Kasumi-1 (cell line): ENCODE measurements around the gene KDM4C.
"Not testable (repeated sequence)": the region's sequence is repeated elsewhere in the genome, so short reads cannot be mapped to it uniquely, and the experiment has no call there.

Source experiments
- DNase-seq, 2 experiments: peaks; one replicate each; lab custom pipeline; 2025; lab: John Stamatoyannopoulos, UW

The KDM4C gene

DNA sequence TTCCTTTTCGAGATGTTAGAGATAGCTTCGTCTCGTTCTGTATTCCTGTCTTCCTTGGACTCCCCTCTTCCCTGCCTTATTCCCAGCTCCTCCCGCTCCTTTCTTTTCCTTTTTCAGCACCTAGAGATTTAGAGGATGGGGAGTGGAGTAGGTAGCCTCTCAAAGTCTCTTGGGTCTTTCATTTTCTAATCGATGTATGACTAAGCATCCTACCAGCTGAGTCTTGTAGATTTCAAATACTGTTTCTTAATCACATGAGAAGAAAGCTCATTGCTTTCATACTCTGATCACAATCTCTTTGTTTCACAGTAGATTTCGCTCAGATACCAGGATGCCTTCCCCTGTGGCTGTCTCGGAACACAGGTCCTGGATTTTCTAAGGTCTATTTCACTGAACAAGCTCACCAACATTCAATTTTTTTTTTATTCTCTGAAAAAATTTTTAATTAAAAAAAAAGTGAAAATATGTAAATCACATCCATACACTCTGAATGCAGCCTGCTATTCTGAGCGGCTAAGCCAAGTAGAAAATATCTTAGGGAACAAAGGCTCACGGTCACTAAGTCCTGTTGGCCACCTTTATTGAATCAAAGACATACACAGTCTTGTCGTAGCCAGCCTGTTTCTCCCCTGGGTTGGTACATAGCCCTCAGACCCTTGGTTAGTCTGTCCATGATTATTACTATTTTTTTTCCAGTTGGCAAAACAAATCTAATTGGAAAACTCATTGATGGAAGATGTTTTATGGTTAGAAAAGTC is 413.8 kb downstream of the KDM4C start:
- no peak for DNase-seq

DNA sequence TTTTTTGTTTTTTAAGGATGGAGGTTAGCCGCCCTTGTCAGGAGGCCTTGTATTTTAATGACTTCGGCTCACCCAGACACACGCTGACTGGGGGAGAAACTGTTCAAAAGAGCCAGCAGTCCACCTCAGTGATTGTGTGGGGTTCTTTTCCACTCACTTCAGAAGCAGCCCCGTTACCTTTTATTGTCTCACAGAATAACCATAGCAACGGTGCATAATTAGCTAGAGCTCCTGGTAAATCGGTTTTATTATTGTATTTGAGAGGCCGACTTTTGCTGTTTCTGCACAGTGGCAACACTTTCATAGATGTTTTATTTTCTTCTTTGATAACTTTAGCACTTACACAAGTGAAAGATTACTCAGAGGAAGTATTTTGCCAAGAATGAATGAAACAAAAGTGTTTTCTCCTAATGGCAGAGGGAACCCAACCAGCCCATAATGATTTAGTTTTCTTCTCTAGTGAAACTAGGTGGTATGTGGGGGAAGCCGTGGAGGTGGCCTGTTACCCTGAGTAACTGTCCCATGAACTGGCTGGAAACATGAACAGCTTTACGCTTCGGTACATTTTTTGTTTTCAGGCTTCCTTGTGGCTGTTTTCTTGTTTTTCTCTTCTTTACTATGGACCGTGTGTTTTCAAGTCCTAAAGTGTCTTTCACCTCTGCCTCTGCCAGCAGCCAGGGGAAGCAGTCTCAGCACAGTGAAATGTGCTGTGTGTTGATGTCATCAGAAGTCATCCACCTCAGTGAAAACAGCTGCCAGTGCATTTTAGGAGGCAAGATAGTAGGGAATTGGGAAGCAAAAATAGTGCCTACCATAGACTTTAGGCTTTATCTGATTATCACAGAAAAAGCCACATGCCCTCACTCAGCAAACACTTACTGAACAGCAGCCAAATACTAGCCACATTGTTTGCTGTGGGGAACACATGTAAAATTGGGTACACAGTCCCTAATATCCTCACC is 414.7 kb downstream of the KDM4C start:
- DNase-seq, result no peak

DNA sequence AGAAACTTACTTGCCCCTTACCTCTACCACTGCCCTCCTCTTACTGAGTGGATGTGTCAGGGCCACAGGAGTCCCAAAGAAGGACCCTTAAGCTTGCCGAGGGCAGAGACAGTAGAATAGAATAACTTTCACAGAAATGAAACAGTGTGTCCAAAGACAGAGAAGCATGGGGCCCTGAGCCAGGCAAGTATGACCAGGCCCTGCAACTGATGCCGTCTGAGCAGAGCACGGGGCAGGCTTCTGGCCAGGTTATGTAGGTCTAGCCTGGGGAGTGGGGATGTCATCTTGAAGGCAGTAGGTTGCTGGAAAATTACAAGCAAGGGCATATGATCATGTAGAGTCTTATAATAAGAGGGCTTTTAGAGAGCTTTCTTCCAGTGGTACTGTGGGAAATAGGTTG is 415.4 kb downstream of the KDM4C start:
- no peak for DNase-seq

DNA sequence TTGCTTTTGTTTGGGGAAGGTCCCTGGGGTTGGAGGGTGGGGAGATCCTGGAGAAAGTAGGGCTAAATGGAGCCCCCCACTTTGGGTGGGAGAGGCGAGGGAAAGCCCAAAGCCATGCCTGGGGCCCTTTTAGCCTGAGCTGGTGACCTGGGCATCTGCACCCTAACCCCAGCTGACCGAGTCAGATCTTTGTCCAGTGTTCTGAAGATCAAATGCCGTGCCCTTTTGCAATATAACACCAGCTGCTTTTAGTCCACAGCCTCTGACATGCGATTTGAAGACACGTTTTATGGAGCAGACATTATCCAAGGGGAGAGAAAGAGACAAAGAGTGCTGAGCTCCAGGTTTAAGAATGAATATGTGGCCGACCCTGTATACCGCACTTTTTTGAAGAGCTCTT is 416.5 kb downstream of the KDM4C start:
- DNase-seq, result no peak

DNA sequence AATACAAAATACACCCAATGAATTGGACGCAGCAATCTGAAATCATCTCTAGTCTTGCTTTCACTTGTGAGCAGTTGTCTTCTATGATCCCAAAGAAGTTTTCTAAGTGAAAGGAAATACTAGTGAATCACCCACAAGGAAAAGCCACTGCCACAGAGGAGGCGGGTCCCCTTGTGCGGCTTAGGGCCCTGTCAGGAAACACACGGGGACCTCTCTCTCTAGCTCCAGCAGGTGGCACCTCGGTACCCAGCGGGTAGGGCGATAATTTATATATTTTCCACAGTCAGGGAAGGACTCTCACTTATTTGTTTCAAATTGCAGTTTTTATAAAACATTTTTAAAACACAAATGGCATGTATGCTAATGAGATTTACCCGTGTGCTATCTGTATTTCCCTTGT is 417.1 kb downstream of the KDM4C start:
- no peak for DNase-seq

DNA sequence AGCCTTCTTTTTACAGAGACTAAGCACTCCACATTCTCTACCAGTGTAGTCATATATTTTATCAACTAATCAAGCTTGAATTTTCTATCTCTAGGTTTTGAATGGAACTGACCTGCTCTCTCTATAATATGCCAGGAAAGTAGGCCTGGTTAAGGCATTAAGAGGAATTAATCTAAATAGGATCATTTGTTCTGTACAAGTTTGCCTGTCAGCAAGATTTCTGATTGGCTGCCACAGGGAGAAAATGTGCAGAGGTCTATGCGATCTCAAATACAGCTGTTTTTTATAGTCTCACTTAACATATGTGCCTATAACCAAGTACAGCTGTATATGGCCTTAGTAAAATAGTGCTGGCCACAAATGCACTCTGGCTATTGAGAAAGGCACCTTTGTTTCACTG is 418.8 kb downstream of the KDM4C start:
- DNase-seq, result no peak

DNA sequence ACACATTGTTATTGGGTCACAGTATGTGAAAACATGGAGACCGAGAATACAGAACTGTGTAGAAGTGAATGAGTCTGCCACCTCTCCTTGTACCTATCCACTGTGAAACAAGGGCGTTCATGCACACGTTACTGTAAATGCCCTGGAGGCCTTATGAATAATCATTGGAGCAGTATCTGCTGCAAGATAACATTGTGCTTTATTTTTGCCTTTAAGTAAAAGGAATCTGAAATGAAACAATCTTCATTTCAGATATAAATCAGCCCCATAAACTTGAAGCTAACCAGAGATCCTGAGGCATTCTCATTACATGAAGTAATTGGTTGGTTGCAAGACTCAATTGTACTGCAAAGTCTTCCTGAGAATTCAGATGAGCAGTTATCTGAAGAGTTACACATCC is 419.6 kb downstream of the KDM4C start:
- DNase-seq, result no peak

- DNase-seq, result no peak
Measured at GRCh38 chr9:7178729-7179128, 421.0 kb downstream of the KDM4C start.

- no peak for DNase-seq
Measured at GRCh38 chr9:7180247-7180646, 422.5 kb downstream of the KDM4C start.

GRCh38 chr9:7183139-7183538 is 425.4 kb downstream of the KDM4C start:
- DNase-seq, result not testable (repeated sequence)

GRCh38 chr9:7185612-7186011 is 427.8 kb downstream of the KDM4C start:
- DNase-seq, result no peak

- peak; percentile 6 to 16 for DNase-seq
Measured at GRCh38 chr9:7186175-7186574, 428.4 kb downstream of the KDM4C start.

GRCh38 chr9:7192266-7192665 is 434.5 kb downstream of the KDM4C start:
- no peak for DNase-seq

DNA sequence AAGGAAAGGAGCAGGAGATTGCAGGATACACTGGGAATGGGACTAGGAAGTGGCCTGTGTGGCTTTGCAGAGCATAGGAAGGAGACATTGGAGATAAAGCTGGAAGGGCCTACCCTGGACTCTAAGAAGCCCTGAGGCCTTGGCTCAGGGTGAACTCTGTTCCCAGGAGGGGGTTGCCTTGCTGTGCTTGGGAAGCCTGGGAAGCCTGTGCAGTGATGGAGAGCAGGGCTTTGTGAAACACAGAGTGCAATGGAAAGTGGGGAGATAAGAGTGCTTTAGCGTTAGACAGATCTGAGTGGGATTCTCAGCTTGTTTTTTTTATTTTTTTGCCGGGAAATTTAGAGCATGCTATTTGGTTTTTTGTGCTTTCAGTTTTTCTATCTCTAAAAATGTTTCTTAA is 437.8 kb downstream of the KDM4C start:
- DNase-seq, result no peak

DNA sequence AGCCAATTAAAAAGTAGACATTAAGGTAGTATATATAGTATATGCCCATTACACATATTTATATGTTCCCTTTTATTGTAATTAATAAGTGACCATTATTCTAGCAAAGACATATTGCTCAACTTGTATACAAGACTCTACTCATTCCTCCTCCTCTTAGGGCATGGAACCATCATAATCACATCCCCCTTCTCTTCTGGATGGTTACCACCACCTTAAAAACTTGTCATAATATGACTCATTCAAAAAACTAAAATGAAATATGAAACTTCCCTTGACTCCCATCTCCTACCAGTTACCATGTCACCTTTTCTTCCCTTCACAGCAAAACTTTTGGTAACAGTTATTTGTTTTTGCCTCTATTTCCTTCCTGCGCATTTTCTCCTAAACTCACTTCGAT is 438.7 kb downstream of the KDM4C start:
- DNase-seq, result no peak

DNA sequence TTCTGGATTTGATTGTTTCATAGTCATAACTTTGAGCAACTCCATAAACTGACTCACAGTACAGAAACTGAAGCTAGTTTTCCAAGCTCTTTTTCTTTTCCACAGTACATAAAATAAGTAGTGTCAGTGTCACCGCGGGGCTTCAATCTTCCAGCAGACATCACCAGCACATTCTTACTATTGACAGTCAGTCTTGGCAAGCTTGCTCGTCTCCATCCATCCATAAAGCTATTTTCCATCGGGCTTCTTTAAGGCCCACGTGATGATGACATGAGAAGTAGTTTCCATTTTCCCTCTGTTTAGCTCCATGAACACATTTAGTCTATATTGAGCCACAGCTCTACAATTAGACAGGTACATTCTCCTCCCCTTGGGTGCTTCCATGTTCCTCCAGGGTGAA is 443.4 kb downstream of the KDM4C start:
- no peak for DNase-seq

DNA sequence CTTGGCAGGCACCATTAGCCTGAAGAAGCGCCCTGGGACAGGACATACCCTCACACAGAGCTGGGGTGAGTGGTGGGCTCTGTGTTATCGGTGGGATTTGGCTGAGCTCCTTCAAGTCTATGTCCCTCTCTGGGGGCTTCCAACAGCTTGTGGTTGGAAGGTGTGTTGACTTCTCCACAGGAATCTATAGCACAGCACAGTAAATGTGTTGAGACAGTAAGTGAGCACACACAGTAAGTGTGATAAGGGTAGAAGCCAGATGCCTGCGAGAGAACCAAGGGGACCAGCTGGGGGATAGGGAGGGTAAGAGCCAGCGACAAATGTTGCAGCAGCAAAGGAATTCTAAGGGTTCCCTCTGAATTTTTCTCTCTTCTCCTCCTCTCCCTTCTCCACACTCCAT is 448.0 kb downstream of the KDM4C start:
- DNase-seq, result no peak

- no peak for DNase-seq
Measured at GRCh38 chr9:7206221-7206758, 448.5 kb downstream of the KDM4C start.

- DNase-seq, result no peak
Measured at GRCh38 chr9:7209016-7209715, 451.4 kb downstream of the KDM4C start.

GRCh38 chr9:7209990-7210389 is 452.2 kb downstream of the KDM4C start:
- DNase-seq, result no peak

GRCh38 chr9:7210854-7211637 is 453.3 kb downstream of the KDM4C start:
- no peak for DNase-seq
